HG02642 (cell line): ENCODE results near the gene OR8K1.

ENCODE experiments used
- ATAC-seq: cut with Tn5 transposase; IDR thresholded peaks from one replicate; pipeline ENCODE4 v1.9.1; 2021; ENCODE audit warnings: mild to moderate bottlenecking; ENCODE audit not compliant: unreplicated experiment, poor library complexity

Gene OR8K1

GRCh38 chr11:56345739-56346138 is at the start of gene OR8K1:
OR8K1 (plus strand) TSS chr11:56346039; CDS start chr11:56346039, 0 bp downstream.
- ATAC-seq = no peak

- no peak for ATAC-seq
Measured at GRCh38 chr11:56296898-56297297, 48.9 kb upstream of the OR8K1 start.

- ATAC-seq = no peak
Measured at GRCh38 chr11:56307836-56308235, 38.0 kb upstream of the OR8K1 start.

GRCh38 chr11:56314844-56315243 is 31.0 kb upstream of the OR8K1 start, which contains the start of gene OR8K3:
OR8K3 (plus strand) TSS chr11:56315144; CDS start chr11:56318307, 3,163 bp downstream.
- ATAC-seq = no peak

- ATAC-seq = no peak
Measured at GRCh38 chr11:56331861-56332491, 13.9 kb upstream of the OR8K1 start.

- ATAC-seq = no peak
Measured at GRCh38 chr11:56333156-56333555, 12.7 kb upstream of the OR8K1 start.

GRCh38 chr11:56340289-56340688 is 5.5 kb upstream of the OR8K1 start:
- ATAC-seq = no peak

- ATAC-seq = no peak
Measured at GRCh38 chr11:56353991-56354390, 8.2 kb downstream of the OR8K1 start, which contains the start of gene OR8J1. OR8J1 (plus strand) TSS chr11:56354291; CDS start chr11:56360247, 5,956 bp downstream.

- ATAC-seq = no peak
Measured at GRCh38 chr11:56375324-56375723, 29.5 kb downstream of the OR8K1 start, which contains the start of gene OR8U1. OR8U1 (plus strand) TSS chr11:56375624; CDS start chr11:56375624, 0 bp downstream.

- ATAC-seq = no peak
Measured at GRCh38 chr11:56380120-56380519, 34.3 kb downstream of the OR8K1 start.

- no peak for ATAC-seq
Measured at GRCh38 chr11:56394381-56394780, 48.5 kb downstream of the OR8K1 start.

- no peak for ATAC-seq
Measured at GRCh38 chr11:56396047-56396446, 50.2 kb downstream of the OR8K1 start.
